HG02798 (cell line): ENCODE measurements around the gene NHP2.

Experiments used
- ATAC-seq: cut with Tn5 transposase; IDR thresholded peaks from one replicate; pipeline ENCODE4 v1.9.1; 2021; ENCODE audit warnings: mild to moderate bottlenecking; ENCODE audit not compliant: unreplicated experiment, poor library complexity

Gene NHP2

GRCh38 chr5:178177569-178177968, 23.9 kb upstream of the NHP2 start:
- ATAC-seq, result no peak

- no peak for ATAC-seq
Measured at GRCh38 chr5:178176791-178177190, 23.1 kb upstream of the NHP2 start.

DNA sequence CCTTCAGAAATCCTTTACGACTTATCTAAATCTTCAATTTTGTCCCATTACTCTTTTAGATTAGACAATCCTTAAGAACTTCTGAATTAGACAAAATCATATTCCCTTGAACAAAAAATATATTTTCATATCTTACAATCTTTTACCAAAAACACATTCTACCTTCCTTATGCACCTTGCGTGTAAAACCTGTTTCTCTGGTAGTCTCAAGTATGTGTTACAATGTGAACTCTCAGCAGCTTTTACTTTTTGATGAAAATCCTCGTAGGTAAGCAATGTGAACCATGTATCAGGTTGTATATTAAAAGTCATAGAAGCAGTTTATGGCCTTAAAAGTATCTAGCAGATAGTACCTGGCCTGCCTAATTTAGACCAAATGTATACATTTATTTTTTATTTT, 20.8 kb upstream of the NHP2 start:
- ATAC-seq, result no peak

- no peak for ATAC-seq
Measured at GRCh38 chr5:178170455-178170854, 16.8 kb upstream of the NHP2 start.

GRCh38 chr5:178165581-178165980, 11.9 kb upstream of the NHP2 start:
- no peak for ATAC-seq

- ATAC-seq, result peak; percentile 93
Measured at GRCh38 chr5:178163772-178164735, 10.4 kb upstream of the NHP2 start.

DNA sequence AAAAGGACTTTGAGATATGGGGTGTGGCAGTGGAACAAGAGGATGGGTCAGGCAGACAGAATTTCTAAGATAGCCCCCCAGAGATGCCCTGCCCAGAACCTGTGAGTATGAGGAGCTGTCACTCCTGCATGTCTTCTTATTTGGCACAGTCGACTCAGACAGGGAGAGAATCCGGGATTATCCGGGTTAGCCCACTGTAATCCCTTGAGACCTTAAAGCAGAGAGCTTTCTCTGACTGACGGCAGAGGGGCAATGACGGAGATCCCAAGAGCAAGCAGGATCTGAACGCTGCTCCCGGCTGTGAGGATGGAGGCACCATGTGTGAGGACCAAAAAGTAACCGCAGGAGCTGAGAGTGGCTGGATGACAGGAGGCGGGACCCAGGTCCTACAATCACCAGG, 8.8 kb upstream of the NHP2 start:
- ATAC-seq, result no peak

DNA sequence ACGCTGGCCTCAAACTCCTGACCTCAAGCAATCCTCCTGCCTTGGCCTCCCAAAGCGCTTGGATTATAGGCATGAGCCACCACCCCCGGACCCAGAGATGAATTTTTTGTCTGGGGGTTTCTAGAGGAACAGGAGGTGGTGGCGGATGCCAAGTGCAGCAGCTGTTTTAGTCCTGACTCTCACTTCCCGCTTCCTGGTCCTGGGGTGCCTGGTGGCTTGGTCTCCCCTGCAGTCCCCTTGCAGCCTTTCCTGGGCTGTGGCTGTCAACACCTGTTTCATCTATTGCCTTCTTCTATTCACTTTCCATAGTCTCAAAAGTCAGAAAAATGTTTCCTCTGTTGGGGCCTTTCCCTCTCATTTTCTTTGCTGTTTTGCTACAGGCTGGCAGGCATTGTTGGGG, 6.5 kb upstream of the NHP2 start:
- no peak for ATAC-seq

- ATAC-seq, result no peak
Measured at GRCh38 chr5:178155065-178155464, 1.4 kb upstream of the NHP2 start.

- ATAC-seq, result no peak
Measured at GRCh38 chr5:178152491-178153444, 917 bp downstream of the NHP2 start.

DNA sequence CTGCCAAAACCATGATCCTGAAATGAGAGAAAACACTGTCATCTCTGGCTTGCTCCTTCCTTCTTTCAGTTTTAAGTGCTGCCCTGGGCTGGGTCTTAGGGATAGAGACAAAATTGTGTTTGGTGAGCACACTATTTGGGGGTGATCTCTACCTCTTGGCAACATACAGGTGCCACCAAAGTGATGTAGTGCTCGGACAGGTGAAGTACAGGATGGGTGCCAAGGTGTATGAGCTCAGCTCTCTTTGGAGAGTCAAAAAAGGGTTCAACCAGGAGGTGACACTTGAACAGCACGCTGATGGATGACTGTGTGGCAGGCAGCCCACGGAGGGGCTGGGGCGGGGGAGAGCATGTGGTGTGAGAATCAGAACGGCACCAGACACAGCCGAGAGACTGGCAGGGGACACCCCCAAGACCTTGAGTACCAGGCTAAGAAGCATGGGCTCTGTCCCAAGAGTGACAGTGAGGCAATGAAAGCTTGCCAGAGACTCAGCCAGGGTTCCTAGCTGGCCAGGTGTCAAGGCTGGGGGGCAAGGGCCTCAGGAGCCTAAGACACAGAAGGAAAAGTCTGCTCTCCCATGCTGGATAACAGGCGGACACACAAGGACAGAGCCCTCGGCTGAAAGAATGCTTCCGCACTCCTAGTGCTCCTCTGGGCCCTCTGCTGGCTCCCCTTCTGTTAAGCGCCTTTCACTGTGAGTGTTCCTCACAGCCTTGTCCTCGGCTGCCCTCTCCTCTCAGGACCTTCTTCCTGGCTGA, 2.5 kb downstream of the NHP2 start:
- ATAC-seq, result no peak

- no peak for ATAC-seq
Measured at GRCh38 chr5:178149199-178149932, 4.3 kb downstream of the NHP2 start.

- no peak for ATAC-seq
Measured at GRCh38 chr5:178147406-178147805, 6.3 kb downstream of the NHP2 start.

DNA sequence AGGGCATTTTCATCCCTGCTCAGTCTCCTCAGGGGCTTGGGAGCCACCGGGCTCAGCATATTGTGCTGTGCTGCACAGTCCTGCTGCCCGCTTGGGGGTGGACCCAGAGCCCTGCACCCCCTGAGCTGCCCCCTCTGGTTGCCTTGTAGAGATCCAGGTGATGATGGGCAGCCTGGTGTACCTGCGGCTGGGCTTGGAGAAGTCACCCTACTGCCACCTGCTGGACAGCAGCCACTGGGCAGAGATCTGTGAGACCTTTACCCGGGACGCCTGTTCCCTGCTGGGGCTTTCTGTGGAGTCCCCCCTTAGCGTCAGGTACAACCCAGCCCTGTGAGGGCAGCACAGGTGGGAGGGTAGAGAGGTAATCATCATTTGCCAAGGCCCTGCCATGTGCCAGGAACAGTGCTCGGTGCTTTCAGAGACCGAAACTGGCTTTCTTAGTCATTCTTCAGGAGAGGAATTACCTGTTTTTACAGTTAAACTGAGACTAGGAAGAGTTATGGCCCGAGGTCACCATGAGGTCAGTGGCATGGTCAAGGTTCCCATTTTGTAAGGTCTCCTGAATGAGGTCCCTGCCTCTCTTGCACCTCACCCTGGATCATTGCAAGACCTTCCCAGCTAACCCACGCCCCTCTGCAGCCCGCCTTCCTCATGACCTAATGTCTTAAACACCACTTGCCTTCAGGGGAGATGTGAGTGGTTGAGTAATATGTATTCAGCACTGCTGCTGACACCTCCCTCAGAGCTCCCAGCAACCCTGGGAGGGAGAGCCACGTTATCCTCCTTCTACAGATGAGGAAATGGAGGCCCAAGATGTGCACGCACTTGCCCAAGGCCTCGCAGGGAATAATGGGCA, 7.5 kb downstream of the NHP2 start:
- peak; percentile 64 for ATAC-seq

- no peak for ATAC-seq
Measured at GRCh38 chr5:178143901-178144300, 9.8 kb downstream of the NHP2 start.

DNA sequence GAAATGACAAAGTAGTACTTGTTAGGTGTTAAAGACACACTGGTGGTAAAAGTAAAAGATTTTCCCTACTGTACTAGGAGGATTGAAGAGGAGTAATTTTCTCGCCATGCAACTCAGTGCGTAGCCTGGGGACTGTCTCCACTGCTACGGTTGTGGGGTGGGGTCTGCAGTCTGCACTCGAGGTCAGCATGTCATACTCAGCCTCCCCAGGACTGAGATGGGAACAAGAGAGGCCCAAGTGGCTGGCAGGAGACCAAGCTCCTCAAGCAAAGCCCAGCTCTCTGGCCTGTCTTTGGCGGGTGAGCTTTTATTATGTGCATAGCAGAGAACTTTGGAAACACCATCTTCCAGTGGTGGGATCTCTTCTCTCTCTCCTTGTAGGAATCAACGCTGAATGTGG, 10.4 kb downstream of the NHP2 start:
- ATAC-seq, result no peak

DNA sequence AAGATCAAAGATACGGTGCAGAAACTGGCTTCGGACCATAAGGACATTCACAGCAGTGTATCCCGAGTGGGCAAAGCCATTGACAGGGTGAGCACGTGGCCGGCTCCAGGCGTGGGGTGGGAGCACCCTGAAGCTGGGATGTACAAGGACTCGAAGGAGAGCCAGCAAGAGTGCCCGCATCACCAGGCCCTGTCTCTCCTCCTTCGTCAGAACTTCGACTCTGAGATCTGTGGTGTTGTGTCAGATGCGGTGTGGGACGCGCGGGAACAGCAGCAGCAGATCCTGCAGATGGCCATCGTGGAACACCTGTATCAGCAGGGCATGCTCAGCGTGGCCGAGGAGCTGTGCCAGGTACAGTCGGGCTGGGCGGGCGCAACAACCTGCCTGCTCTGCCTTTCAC, 11.0 kb downstream of the NHP2 start:
- ATAC-seq, result no peak

DNA sequence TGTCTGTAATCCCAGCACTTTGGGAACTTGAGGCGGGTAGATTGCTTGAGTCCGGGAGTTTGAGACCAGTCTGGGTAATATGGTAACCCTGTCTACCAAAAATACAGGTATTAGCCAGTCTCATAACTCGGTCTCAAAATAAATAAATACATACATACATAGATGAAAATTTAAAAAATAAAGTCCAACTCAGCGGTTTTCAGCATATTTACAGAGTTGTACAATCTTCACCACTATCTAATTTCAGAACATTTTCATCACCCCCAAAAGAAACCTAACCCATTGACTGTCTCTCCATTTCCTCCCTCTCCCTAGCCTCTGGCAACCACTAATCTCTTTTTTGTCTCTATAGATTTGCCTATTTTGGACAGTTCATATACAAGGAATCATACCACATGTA, 12.1 kb downstream of the NHP2 start:
- ATAC-seq, result no peak

GRCh38 chr5:178137991-178138390, 15.7 kb downstream of the NHP2 start:
- ATAC-seq, result no peak
